Measurements from ENCODE around the gene E4F1.

E4F1 gene

GRCh38 chr16:2278272-2278608 is 54.8 kb downstream of the E4F1 start:
- no peak for DNase-seq

DNA sequence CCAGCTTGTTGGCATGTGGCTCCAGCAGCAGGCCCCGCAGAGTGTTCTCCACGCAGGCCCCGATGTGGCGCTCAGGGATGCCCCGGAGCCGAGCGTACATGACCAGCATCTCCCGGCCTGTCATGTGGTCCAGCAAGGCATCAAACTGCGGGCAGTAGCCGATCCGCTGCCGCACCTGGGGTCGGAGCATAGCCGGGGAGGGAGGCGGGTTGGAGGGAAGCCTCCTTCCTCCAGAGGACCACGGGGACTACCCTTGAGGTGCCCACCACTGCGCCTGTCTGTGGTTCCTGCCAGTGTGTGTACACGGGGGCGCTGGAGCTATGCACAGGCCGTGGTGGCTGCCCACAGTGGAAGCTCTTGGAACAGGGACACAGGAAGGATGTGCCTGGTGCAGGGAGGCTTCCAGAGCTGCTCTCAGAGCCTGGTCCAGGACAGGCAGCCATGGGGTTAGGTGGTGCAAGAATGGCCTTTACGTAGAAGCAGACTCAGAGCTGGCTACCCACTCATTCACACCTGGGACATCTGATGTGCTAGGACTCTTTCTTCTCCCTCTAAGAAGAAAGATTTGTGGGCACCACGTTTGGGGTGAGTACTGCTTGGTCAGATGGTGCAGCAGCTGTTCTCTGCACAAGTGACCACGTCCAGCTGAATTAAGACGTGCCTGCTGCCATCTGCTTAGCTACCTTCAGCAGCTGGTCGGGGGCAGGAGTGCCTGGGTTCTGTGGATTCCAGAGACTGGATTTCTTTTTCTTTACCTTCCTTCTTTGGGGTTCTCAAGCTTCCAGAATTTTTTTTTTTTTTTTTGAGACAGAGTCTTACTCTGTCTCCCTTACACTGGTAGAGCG is 55.8 kb downstream of the E4F1 start:
- DNase-seq, result no peak

DNA sequence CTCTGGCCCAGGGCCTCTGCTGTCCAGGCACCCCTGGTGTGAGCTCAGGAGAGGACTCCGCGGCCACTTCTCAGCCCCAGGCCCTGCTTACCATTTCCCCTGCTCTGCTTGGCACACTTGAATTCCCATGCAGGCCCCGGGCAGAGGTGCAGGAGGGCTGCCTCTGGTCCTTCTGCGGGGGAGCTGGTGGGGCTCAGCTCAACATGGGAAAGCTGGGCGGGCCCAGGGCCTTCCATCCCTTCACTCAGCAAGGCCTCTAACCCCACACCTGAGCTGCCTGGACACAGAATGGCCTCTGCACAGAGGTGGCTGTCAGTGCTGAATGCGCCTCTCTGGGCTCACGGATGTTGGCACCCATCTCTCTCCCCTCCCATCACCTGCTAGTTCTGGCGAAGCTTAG is 57.1 kb downstream of the E4F1 start:
- no peak for DNase-seq

GRCh38 chr16:2280981-2281542 is 57.7 kb downstream of the E4F1 start:
- DNase-seq, result no peak

GRCh38 chr16:2282262-2282661 is 58.9 kb downstream of the E4F1 start:
- no peak for DNase-seq

DNA sequence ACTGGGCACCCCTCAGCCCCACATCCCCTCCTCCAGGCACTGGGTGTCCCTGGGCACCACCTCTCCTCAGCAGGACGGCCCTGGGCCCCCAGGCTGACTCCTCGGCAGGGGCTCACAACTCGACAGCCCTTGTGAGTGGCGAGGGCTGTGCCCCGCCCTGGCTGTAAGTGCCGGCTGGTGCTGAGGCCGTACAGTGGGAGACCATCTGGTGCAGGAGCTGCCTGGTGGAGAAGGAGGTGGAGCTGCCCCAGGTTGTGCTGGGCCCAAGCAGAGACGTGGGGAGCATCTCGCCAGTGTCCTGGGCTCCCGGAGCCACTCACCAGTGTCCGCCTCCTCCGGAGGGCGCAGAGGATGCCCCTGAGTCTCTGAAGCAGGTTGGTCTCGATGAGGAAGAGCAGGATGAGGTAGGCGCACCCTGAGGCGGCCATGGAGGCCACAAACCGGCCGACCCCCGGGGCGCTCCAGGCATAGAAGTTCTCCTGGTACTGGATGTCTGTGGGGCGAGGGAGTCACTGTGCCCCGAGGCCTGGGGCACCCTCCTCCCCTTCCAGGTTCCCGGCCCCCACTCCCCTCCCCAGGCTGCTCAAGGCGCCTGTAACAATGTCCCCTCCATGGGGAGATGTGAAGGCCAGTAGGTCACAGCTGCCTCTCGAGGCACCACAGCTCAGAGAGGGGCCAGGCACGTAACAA is 59.6 kb downstream of the E4F1 start:
- no peak for DNase-seq

DNA sequence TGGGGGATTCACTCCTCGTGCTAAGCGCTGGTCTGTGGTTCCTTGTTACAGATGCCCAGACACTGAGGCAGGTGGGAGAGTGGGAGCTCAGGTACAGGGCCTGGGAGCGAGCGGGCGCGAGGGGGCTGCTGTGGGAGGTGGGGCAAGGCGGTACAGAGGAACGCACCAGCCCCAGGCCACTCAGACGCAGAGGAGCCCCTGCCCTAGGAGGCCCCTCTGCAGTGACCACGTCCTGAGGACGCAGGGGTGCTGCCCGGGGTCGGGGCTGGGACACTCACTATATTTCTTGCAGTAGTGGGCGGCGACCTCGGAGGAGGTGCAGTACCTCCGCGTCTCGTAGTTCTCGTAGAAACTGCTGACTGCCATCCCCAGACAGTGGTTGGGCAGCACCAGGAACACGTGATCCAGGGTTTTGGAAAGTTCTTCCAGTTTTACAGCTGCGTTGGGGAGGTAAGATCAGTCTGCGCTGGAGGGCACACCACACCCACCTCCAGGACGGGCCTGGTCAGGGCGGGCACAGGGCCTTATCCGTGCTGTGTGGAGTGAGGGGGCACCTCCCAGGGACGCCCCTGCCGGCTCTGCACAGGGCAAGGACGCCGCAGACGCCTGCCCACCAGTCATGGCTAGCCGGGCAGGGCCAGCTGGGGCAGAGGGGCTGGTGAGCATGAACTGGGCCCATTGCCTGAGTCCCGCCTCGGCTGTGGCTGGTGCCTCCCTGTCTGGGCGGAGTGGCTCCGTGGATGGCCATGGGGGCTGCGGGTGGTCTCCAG is 60.8 kb downstream of the E4F1 start:
- no peak for DNase-seq

- DNase-seq, result no peak
Measured at GRCh38 chr16:2284797-2285576, 61.6 kb downstream of the E4F1 start.

Measured in stimulated activated CD4-positive, alpha-beta T cell treated with anti-CD3 and anti-CD28 coated beads, Interleukin-4, amount 100 ng/mL, for 4 hours (primary cell).